NCI-H2029 (cell line): ENCODE data around the gene CHPF.

Experiments
- DNase-seq: peaks from one replicate; lab custom pipeline; 2025; lab: John Stamatoyannopoulos, UW

The CHPF gene

DNA sequence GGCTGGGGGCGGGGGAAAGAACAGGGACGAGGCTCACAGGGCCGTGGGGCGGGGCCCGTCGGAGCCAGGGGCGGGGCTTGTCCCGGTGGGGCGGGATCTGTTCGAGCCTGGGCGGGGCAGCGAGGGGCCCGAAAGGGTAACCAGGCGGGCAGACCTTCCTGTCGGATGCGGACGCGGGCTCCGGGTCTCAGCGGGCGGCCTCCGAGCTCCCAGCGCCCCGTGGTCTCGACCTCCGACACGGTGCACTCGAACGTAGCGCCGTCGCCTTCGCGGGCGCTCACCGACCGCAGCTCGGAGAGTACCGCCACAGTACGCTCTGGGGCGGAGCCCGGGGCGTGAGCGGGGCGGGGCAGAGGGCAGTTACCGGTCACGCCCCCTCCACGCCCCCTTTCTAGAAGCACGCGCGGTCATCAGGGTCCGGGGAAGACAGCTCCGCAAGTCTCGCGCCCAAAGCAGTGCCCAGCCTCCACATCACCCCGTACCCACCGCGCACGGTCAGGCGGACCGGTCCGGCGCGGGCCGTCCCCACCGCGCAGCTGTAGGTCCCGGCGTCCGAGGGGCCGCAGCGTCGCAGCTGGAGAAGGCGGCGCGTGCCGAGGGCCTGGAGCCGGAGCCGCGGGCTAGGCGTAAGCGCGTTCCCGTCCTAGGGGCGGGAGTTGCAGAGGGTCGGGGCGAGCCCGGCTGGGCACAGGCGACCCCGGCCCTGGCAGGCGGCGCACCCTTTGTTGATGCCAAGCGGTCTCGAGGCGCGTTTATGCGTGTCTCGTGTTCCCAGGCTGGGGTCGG, 9.0 kb upstream of the CHPF start:
- peak; percentile 83 for DNase-seq

DNA sequence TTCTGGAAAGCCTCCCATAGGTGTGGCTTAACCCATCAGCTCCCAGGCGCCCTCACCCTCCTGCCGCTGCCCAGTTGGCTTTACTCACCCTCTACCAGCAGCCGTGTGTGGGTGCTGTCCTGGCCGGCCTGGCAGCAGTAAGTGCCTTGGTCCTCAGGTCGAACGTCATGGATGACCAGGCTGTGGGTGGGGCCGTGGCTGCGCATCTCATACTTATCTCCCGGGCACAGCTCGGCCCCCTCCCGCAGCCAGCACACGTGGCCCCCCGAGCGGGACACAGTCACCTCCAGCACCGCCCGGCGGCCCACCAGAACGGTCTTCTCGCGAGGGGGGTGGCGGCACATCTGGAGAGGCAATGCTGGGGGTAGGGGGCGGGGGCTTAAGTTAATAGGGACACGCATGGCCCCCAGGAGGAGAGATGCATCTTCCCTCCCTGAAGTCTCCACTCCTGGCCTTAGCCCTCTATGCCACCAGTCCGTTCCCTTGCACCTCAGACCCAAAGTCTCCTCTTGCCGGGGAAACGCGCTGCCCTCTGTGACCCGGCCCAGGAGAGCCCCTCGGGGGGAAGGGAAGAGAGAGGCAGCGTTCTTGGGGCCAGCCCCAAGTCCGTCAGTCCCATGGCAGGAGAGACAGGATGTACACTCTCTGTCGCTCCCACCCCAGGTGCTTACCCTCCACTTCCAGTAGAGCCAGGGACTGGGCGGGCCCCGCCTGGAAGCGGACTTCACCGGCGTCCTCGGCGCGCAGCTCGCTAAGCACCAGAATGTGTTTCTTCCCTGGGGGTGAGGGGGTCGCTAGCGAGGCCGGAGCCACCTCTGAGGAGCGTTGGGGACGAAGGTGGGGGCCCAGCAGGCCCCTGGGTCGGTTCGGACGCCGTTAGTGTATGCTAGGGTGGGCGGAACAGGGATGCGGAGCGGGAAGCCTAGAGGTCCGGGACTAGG, 8.1 kb upstream of the CHPF start:
- peak; percentile 30 for DNase-seq

GRCh38 chr2:219549619-219550018, 6.0 kb upstream of the CHPF start:
- no peak for DNase-seq

GRCh38 chr2:219548990-219549389, 5.4 kb upstream of the CHPF start:
- DNase-seq: no peak

DNA sequence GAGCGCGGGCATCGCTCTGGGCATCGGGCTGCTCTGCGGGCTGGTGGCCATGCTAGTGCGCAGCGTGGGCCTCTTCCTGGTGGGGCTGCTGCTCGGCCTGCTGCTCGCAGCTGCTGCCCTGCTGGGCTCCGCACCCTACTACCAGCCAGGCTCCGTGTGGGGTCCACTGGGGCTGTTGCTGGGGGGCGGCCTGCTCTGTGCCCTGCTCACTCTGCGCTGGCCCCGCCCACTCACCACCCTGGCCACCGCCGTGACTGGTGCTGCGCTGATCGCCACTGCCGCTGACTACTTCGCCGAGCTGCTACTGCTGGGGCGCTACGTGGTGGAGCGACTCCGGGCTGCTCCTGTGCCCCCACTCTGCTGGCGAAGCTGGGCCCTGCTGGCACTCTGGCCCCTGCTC, 4.0 kb upstream of the CHPF start:
- DNase-seq: no peak

DNA sequence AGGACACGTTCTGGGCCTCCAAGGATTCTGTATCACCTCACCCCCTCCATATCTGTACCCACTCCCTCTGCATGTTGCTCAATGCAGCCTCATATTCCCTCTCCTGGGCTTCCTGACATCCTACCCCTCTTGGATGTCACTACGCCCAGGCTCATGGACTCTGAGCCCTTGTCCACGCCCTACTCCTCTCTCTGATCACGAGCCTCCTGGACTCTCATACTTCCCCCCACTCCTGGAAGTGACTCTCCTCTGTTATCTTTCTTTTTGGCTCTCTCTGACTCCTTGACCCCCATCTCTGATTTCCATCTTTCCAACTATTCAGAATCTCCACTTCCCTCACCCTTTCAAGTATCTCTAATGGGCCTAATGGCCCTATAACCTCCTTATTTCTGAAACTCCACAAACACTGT, 2.3 kb upstream of the CHPF start:
- DNase-seq: no peak

DNA sequence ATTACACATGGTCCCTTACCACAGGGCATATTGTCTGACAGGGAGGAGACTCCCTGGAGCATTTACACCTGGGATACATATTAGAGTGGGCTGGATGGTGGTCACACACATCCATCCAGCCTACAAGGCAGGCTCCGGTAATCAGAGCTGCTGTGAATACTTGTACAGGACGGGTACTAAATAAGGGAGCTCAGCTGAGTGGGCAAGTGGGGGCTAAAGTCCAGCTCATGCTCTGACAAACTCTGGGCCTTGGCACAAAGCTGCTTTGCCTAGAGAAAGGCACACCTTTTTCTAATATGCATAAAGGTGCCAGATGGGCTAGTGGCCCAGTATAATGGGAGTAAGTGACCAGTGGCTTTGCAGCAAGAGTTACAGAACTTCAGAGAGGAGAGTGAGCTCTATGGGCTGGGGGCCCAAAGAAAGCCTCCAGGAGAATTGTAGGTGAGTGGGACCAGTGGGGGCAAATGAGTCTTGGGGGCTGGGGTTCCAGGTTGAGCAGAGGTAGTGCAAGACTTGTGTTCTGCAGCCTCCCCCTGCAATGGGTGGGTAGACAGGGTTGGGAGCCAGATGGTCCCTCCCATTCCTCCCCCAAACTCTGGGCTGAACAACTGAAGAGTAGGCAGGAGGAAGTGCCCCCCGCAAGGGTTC, 1.8 kb upstream of the CHPF start:
- no peak for DNase-seq

- DNase-seq: no peak
Observed at GRCh38 chr2:219544567-219544966, 958 bp upstream of the CHPF start.

GRCh38 chr2:219542931-219543595, 546 bp downstream of the CHPF start:
- DNase-seq: no peak

DNA sequence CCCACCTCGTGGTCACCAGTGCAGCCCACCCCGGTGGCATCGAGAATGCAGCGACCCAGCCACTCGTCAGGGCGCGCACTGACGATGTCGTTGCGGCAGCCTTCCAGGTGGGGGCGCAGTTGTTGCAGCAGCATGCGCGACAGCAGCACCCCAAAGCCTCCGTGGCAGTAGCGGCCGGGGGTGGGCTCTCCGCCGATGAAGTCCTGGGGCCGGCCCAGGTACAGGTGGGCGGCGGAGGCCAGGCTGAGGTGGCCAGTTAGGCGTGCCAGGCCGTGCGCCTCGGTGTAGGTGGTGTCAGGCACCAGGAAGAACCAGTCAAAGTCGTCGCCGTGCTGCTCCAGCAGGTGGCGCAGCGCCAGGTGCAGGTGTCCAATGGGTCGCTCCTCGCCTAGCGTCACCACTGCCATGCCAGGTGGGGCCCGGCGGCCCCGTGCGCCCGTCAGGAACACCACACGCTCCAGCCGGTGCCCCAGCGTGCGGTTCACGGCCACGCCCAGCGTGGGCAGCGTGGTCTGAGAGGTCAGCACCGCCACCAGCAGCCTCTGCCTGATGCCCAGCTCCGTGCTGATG, 1.9 kb downstream of the CHPF start:
- peak; percentile 81 for DNase-seq

DNA sequence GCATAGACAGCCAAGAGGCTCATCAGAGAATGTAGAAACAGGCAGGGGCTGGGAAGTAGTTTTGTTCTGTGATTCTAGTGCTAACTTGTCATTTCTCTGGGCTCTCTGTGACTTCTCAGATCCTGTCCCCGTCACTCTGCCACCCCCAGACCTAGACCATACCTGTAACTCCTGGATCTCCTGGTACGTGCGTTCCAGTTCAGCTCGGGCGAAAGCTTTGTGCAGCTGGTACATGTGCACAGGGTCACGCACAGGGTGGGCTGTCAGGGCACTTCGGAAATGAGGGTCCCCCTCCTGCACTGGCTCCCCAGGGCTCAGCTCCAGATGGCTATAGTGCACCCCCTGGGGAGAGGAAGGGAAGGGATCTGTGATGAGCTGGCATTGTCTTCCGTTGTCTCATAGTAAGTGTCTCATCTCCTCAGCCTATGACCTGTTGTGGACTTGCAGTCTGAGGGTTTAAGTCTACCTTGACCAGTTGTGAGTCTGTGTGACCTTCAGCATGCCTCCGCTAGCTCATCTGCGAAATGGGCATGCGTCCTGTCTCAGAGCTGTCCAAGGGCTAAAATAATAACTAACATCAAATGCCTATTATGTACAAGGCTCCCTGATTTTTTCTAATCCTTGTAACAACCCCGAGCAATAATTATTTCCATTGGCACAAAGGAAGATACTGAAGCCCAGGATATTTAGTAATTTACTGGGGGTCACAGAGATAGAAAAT, 2.7 kb downstream of the CHPF start:
- no peak for DNase-seq

DNA sequence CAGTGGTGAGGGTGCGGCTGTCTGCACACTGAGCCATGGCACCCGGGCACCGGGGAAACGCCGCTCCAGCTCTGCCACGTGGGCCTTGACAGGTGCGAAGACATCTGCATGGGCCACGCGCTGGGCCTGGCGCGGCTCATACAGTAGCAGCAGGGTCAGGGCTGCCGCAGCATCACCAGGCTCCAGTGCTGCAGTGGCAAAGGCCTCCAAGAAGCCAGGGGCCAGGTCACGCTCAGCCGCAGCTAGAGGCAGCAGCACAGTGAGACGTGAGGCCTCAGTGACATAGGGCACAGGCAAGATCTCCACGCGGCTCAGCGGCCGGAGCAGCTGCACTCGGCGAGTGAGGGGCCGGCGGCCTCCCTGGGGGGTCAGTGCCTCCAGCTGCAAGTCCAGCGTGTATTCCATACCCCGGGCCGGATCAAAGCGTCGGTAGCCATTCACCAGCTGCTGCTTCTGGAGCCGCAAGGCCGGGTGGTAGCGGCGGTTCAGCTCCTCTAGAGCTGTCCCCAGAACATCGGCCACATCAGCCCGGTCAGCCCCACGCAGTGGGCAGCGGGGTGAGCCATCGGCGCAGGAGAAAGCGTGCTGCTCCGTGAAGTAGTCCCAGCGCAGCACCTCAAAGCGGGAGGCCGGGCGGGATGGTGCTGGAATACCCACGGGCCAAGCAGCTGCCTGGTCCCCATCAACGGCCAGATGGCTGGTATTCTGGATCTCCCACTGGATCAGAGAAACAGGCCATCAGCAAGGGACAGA, 3.5 kb downstream of the CHPF start:
- no peak for DNase-seq

GRCh38 chr2:219538956-219539788, 4.4 kb downstream of the CHPF start:
- DNase-seq: no peak

GRCh38 chr2:219538504-219538951, 5.1 kb downstream of the CHPF start:
- DNase-seq: no peak

DNA sequence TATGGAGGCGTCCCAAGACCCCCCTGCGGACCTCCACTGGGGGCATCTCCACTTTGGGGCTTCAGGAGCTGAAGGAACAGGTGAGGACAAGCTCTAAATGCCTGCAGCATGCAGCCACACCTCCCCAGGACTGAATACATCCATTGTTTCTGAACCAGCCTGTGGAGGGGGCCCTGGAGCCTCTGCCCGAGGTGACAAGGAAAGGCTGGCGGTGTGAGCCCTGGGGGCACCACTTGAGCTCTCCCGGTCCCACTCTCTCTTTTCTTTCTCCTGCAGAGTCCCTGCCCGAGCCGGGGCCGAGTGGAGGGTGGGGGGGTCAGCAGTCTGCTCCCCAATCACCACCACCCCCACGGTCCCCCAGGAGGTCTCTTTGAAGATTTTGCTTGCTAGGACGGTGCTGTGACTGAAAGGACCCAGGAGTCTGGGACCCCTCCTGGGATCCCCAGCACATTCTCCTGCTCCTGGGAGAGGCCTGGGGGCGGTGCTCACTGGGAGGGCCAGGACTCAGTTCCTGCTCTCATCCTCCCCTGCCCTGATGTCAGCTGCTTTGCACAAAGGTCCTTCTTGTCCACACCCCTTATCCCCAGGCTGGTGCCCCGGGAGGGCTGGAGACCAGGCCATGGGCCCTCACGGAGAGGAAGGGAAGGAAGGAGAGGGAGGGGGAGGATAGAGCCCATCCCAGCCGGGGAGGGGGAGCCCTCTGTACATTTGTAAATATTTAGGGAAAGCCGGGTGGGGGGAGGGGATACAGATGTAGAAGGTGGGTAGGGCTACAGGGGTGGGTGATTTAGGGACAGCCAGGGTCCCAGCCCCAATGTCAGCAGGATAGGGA, 5.7 kb downstream of the CHPF start:
- no peak for DNase-seq

DNA sequence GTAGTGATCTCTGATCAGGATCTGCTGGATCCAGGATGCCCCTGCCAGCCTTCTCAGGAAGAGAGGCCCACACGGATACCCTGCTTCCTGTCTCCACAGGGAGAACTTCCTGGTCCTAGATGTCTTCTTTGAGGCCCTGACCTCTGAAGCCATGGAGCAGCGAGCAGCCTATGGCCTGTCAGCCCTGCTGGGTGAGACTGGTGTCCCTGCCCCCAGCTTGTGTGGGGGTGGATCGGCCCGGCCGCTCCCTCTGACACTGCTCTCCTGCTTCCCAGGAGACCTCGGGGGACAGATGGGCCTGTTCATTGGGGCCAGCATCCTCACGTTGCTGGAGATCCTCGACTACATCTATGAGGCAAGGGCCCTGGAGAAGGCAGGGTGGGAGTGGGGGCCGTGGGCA, 6.6 kb downstream of the CHPF start:
- DNase-seq: no peak

DNA sequence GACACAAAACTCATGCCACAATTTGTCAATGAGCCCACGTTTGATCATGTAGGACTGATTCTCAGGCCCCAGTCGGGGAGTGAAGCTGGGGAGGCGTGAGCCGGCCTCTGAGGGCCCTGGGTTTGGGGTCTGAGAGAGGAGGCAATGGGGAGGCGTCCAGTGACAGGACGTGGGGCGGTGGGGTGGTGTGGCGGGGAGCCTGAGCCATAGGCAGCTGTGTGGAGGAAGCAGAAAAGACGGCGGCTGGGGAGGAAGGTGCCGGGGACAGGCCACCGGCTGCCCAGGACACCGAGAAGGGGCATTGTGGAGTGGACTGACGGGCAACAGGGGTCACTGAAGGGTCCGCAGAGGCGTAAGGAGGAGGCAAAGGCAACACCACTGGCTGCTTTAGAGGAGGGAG, 7.2 kb downstream of the CHPF start:
- DNase-seq: no peak

DNA sequence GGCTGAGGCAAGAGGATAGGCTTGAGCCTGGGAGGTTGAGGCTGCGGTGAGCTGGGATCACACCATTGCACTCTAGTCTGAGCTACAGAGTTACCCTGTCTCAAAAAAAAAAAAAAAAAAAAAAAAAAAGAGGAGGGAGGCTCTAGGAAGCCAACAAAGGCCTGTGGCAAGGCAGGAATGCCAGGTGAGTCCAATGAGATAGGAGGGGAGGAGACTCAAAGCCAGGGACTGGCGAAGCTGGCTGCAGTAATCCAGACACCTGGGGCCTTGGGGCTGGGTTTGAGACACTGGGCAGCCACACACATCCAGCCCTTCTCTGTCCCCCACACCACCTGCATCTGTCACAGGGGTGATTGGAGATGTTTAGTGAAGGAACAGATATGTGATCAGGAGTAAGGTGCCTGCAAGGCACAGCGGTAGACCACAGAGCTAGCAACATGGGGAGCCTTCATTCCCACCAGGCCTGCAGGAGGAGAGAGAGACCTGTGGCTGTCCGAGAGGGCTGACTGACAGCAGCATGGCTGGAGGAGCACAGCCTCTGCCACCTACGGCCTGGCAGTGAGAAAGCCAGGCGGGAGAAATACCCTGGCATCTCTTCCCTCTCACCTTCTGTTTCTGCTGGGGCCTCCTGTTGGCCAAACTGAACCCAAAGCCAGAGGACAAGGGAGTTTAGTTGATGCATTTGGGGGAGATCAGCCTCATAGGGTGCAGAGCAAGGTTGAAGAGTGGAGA, 9.5 kb downstream of the CHPF start:
- no peak for DNase-seq
